Measurements from ENCODE around the gene PIGR.

The PIGR gene

GRCh38 chr1:206946261-206946660 lies at the start of gene PIGR:
PIGR (minus strand) TSS chr1:206946466; CDS start chr1:206940531, 5,935 bp downstream.
- no peak for DNase-seq

GRCh38 chr1:206992790-206993189 lies 46.5 kb upstream of the PIGR start:
- no peak for DNase-seq

GRCh38 chr1:206987873-206988272 lies 41.6 kb upstream of the PIGR start:
- DNase-seq: no peak

- no peak for DNase-seq
Measured at GRCh38 chr1:206986885-206987284, 40.6 kb upstream of the PIGR start.

GRCh38 chr1:206986402-206986801 lies 40.1 kb upstream of the PIGR start:
- no peak for DNase-seq

GRCh38 chr1:206985162-206985749 lies 39.0 kb upstream of the PIGR start:
- DNase-seq: no peak

- DNase-seq: peak; percentile 61
Measured at GRCh38 chr1:206982216-206982615, 36.0 kb upstream of the PIGR start.

GRCh38 chr1:206979379-206980043 lies 33.2 kb upstream of the PIGR start:
- DNase-seq: no peak

GRCh38 chr1:206978259-206978658 lies 32.0 kb upstream of the PIGR start:
- no peak for DNase-seq

GRCh38 chr1:206975306-206975705 lies 29.0 kb upstream of the PIGR start:
- no peak for DNase-seq

- DNase-seq: no peak
Measured at GRCh38 chr1:206974140-206974539, 27.9 kb upstream of the PIGR start.

- DNase-seq: no peak
Measured at GRCh38 chr1:206972728-206973127, 26.5 kb upstream of the PIGR start.

- DNase-seq: no peak
Measured at GRCh38 chr1:206971029-206971655, 24.9 kb upstream of the PIGR start.

- DNase-seq: no peak
Measured at GRCh38 chr1:206970446-206970845, 24.2 kb upstream of the PIGR start, which contains the start of gene FCAMR. FCAMR (minus strand) TSS chr1:206970460; CDS start chr1:206970125, 335 bp downstream.

- DNase-seq: no peak
Measured at GRCh38 chr1:206969090-206969489, 22.8 kb upstream of the PIGR start.

GRCh38 chr1:206967096-206967849 lies 21.0 kb upstream of the PIGR start:
- no peak for DNase-seq

- DNase-seq: no peak
Measured at GRCh38 chr1:206965781-206966180, 19.5 kb upstream of the PIGR start.

GRCh38 chr1:206963740-206964139 lies 17.5 kb upstream of the PIGR start:
- no peak for DNase-seq

GRCh38 chr1:206963119-206963712 lies 16.9 kb upstream of the PIGR start:
- DNase-seq: no peak

- no peak for DNase-seq
Measured at GRCh38 chr1:206962272-206962671, 16.0 kb upstream of the PIGR start.

GRCh38 chr1:206961668-206962067 lies 15.4 kb upstream of the PIGR start:
- no peak for DNase-seq

- no peak for DNase-seq
Measured at GRCh38 chr1:206960676-206961386, 14.6 kb upstream of the PIGR start.

Measured in stimulated activated CD4-positive, alpha-beta T cell treated with anti-CD3 and anti-CD28 coated beads, Interleukin-15, amount 100 ng/mL, for 24 hours (primary cell).